Stimulated activated CD4-positive, alpha-beta T cell treated with anti-CD3 and anti-CD28 coated beads, TNF-alpha, amount 100 ng/mL, for 24 hours (primary cell): ENCODE measurements around the gene AGPAT2.
"Not testable (repeated sequence)": the region's sequence is repeated elsewhere in the genome, so short reads cannot be mapped to it uniquely, and the experiment has no call there.

Experiments
- DNase-seq, 3 experiments: peaks; one replicate each; pipeline ENCODE4 v3.0.0-alpha.2; 2020; ENCODE audit warnings: low read depth in 3 of 3

The AGPAT2 gene

DNA sequence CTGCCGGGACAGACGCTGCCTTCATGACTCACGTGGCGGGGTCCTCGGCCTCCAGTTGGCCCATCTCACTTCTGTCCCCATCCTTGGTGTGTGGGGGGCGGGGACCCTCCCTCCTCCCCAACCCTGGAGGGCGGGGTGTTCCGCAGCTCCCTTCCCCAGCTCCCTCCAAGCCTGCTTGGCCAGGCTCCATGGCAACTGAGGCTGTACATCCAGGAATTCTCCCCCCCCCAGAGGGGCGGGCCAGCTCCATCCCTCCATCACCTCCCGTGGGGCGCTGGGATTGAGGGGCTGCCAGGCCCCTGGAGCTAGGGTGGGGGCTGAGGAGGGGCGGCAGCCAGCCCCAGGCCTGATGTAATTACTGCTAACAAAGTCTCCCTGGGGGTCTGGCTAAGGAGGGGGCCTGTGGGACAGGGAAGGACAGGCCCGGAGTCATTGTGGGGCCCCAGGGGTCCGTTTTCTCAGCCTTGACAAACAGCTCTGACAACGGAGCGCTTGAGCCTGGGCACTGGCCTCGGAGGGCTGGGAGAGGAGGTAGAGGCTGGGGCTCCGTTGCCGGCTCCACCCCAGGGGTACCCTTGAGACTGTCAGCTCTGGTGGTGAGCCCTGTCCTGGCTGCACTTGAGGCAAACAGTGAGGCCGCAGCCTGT lies 33.1 kb upstream of the AGPAT2 start:
- no peak for DNase-seq

DNA sequence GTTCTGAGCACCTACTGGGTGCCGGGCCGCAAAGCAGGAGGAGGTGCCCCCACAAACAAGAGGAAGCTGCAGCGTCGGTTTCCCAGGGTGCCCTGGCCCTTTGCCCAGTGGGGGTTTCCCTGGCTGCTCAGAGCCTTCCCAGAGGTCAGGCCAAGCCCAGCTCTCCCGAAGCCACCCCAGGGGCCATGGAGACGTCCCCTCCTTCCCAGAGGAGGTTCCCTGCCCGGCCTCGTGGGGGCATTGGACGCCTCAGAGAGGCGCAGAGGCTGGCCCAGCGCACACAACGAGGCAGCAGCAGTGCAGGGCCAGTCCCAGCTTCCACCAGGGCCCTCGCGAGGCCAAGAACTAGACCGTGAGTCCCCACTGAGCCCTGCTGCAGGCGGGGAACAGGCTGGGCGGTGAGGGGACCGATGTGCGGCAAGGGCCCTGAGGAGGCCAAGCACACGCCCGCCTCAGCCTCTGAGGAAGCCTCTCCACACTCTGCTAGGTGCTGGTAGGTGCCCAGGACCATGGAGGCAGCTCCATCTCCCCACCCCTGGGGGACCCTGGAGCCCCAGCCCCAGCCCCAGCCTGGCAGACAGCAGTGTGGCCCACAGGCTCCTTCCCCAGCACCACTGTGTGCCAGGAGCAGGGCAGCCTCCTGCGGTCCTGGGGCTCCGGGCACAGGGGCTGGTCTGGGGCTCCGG lies 32.1 kb upstream of the AGPAT2 start:
- DNase-seq = no peak

DNA sequence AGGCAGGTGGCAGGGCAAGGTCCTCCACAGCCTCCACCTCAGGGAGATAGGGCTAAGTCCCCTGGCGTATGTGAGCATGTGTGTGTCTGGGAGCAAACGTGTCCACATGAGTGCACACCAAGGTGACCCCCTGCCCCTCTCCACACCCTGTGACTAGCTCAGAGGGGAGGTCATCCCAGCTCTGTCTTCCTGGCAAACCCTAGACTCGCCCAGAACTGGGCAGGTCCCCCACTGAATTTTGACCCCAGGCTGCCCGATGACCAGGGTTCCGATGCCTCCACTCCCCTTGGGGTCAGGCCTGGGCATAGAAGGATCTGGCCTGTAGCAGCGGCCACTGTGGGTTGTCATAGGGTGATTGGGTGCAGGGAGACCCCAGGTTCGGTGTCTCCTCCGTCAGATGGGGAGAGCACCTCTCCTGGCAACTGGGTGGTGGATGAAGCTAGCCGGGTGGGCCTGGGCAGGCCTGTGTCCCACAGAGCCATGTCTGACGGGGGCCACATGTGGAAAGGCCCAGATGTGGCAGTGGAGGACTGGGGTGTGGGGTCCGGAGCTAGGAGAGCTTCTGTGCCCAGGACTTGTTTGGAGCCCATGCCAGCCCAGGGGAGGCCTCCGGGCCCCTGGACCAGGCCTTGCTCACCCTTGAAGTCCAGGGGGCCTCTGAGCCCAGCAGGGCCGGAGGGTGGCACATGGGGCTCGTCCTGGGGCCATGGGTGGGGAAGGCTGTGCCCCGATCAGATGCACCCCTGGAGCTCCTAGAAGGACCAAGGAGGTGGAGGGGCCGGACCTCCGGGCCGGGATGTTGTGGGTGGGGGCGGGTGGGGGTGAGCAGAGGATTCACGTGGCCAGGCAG lies 31.3 kb upstream of the AGPAT2 start:
- no peak for DNase-seq

DNA sequence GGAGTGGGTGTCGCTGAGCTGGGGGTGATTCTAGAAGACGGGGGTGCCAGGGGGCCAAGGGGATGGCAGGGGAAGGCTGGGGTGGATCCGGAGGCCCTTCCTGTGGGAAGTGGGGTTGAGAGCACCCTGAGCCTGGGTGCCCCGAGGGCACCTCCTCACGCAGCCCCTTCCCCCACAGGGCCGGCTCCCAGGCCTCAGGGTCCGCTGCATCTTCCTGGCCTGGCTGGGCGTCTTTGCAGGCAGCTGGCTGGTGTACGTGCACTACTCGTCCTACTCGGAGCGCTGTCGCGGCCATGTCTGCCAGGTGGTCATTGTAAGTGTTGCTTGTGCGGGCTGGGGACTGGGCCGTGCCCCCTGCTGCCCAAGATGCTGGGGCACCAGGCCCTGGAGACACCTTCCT lies 30.1 kb upstream of the AGPAT2 start:
- DNase-seq = no peak

DNA sequence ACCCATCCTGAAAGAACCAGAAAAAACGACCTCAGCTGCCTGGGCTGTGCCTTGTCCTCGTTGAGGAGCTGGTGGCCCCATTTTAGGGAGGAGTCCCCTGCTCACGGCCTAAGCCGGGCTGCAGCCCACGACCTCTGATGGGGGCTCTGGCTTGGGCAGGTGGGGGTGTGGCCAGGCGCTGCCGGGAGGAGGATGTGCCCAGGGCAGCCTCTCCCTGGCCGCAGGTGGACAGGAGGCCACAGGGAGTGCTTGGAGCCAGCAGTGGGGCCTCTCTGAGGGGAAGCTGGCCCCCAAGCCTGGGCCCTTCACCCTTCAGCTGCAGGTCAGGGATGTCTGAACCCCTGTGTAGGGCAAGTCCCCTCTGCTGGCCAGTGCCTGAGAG lies 27.6 kb upstream of the AGPAT2 start:
- no peak for DNase-seq

DNA sequence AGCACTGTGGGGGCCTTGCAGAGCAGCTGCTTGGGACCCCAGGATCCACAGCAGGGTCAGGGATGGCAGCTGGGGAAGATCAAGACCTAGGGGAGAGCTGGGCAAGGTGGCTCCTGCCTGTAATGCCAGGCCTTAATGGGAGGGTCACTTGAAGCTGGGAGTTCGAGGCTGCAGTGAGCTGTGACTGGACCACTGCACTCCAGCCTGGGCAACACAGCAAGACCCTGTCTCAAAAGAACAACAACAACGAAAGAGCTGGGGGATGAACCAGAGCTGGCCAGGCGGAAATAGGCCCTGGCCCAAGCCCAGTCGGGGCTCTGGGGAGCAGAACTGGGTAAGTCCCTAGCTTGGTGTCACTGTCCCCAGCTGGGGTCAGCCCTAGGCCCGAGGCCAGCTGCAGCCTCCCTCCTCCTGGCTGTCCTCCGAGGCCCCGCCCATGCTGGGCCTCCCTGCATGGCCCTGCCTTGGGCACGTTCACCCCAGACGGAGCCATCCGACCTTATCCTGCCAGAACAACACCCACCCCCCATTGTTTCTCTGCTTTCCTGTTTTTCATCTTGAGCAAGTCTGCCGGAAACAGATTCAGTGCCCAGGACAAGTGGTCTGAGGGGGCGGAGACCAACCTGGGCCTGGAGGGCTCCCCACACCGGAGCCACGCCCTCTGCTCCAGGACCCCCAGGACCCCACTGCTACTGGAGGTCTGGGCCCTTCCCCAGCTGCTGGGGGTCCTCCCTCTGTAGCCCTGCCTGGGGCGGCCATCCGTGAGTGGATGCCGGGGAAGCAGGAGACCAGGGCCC lies 27.0 kb upstream of the AGPAT2 start:
- no peak for DNase-seq

DNA sequence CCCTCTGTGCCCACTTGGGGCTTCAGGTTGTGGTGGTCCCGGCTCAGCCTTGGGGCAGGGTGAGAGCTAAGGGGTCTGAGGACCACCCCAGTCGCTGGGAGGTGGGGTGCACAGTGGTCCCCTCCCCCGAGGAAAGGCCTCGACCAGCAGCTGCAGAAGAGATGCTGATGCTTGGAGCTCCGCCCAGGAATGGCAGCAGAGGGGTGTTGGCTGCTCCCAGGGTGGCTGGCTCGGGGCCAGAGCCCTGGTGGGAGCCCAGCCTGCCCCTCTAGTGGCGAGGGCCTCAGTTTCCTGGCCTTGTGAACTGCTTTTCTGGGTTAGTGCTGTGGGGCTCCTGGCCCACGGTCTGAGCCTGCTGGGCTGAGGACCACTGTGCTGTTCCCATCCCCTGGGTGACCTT lies 26.3 kb upstream of the AGPAT2 start:
- no peak for DNase-seq

DNA sequence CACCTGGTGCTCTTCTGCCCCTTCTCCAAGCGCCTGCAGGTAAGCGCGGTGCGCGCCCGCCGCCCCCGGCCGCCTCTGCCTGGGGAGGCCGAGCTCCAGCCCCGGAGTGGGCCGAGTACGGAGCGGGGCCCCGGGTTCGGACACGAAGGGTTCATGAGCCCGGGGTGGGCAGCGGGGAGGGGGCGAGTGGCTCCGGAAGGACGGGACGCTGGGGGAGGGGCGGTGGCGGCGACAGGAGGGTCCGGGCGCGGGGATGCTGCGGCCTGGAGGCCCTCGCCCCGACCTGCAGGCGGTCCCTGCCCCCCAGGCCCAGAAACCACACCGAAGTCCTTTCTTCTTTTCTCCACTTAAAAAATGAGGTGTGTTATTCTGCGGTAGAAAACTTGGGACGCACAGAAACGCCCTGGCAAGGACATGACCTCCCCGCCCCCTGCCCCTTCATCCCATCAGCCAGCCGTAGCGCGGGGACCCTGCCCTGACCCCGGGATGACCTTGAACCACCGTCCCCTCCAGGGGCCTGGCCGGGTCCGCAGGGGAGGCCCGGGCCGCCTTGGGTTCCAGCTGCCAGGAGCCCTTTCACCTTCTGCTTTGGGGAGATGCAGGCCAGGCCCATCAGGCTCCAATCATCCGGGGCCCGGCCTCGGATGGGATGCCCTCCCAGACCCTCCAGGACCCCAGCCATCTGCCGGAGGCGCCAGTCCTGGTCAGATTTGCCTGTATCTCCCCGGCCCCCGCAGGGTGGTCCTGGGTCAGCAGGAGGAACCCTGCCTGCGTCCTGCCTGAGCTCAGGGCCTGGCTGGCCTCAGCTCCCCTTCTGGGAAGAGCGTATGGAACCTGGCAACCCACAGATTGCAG lies 25.7 kb upstream of the AGPAT2 start:
- no peak for DNase-seq

DNA sequence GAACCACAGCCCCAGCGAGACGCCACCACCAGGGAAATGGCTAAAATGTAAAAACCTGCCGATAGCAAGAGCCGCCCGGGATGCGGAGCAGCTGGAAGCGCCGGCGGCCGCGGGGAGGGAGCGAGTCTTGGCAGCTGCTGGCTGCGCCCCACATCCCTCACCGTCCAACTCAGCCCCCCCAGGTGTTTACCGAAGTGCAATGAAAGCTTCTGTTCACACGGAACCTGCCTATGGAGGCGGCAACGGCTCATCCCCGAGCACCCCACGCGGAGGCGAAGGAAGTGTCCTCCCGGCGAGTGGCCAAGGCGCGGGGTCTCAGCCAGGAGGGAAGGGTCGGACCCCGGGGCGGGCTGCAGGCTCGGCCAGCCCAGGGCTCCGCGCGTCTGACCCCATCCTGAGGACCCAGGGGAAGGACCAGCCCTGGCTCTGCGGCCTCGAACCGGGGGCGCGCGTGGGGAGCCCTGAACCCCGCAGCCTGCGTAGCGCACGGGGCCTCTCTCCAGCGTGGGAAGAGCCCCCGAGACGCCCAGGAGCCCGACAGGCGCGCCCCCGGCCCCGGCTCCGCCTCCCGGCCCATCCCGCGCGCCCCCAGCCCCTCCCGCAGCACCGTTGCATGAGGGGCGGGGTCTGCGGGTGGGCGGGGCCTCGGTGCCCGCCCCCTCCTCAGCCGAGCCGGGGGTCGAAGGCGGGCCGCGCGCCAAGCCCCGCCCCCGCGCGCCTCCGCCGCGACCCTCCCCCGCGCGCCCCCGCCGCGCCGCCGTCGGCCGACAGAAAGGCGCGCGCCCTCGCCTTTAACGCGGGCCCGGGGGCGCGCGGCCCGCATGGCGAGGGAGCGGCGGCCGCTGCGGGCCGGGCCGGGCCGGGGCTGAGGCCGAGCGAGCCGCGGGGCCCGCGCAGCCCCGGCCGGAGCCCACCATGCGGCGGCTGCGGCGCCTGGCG lies 24.8 kb upstream of the AGPAT2 start, which contains the start of gene DIPK1B:
DIPK1B (plus strand) TSS at position 822 of the 939 bp plus-strand sequence; CDS start at position 916, 94 bp downstream.
- no peak for DNase-seq

DNA sequence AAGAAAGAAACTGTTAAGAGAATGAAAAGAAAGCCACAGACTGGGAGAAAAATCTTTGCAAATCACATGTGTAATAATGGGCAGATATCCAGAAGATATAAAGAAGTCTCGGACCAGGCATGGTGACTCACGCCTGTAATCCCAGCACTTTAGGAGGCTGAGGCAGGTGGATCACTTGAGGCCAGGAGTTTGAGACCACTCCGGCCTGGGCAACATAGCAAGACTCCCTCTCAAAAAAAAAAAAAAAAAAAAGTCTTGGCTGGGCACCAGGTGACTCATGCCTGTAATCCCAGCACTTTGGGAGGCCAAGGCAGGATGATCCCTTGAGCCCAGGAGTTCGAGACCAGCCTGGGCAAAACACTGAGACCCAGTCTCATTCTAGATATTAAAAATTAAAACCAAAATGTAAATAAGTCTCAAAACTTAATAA lies 24.0 kb upstream of the AGPAT2 start:
- not testable (repeated sequence) for DNase-seq

DNA sequence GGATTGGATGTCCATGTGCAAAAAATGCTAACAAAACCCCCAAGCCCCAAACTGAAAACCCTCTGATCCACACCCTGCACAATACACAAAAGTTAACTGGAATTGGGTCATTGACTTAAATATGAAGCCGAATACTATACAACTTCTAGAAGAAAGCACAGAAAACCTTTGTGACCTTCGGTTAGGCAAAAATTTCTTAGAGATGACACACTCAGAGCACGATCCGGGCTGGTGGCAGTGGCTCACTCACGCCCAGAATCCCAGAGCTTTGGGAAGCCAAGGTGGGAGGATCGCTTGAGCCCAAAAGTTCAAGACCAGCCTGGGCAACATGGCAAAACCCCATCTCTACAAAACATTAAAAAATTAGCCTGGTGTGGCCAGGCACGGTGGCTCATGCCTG lies 23.3 kb upstream of the AGPAT2 start:
- no peak for DNase-seq

DNA sequence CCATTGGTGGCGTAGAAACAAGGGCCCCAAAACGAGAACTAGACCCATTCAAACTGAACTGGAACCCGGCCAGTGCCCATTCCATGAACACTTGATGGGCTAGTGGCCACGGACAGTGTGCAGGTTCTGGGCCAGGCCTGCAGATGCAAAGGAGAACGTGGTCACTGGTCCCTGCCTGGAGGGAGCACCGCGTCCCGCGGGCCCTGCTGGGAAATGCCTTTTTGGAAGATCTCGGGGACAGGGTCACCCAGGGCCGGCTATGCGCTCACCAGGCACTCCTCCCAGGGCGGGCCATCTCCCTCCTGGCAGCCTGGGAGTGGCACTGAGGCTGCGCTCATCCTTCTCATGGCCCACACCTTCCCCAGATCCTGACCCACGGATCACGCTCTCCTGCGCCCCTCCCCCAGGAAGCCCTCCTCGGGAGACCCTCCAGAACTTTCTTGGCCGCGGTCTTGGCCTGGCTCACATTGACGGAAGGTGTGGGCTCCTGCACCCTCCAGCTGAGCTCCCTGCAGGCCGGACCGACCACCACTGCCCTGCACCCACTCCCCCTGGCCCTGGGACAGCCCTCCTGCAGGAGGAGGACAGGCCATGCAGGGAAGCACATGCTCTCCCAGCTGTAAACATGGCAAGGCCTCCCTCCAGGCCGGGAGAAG lies 22.3 kb upstream of the AGPAT2 start:
- no peak for DNase-seq

DNA sequence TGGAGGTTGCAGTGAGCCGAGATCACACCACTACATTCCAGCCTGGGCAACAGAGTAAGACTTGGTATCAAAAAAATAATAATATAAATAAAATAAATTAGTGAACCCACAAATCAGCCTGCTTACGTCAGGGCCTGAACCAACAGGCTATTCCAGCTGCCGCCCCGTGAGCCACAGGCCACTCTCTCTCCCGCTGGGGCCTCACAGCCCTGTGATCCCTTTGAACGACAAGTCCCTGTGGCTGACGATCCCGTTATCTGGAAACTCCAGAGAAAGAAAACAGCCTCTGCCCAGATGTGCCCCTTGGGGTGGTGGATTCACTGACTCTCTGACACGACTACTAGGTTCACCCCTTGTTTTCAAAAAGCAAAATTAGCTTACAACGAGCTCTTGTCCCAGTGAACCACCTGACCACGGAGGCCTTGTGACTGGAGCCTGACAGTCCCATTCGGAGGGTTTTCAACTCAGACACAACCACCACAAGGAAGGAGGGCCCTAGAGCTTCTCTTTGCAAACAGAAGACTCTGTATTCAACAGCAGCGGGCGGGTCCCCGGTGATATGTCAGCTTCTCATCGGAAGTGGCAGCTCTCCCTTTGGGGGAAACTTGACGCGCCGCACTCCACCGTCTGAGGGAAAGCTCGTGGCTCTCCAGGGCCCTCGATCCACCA lies 20.7 kb upstream of the AGPAT2 start:
- DNase-seq = no peak

DNA sequence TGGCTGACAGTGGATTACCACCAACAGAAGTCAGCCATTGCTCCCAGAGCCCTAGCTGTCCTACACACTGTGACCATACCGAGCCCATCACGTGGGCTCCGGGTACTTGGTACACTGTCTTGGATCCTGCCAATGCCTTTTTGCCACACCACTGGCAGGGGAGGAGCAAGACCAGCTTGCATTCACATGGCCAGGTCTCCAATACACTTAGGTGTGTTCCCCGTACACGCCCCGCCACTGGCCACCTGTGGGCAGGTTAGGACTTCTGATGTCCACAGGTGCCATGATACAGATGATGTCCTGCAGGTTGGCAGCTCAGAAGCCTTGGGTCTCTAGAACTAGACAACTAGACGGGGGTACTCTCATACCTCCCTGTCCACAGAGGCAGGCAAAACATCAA lies 19.8 kb upstream of the AGPAT2 start:
- no peak for DNase-seq

DNA sequence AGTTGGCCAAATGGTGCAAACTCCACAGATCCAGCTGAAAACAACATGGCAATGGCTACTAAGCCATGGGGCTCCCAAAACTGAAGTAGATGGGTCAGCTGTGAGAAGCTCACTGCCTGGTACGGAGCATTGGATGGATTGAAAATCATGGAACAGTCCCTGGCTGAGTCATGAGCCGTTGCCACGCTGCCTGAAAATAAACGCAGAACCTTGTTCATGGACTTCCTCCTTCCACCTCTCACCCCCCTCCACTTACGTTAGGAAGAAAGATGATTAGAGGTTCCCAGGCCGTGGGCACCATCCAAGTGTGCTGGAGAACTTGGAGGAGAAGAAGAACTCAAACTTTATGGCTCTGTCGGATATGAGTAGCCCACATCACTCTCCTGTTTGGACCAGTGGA lies 18.3 kb upstream of the AGPAT2 start:
- no peak for DNase-seq

DNA sequence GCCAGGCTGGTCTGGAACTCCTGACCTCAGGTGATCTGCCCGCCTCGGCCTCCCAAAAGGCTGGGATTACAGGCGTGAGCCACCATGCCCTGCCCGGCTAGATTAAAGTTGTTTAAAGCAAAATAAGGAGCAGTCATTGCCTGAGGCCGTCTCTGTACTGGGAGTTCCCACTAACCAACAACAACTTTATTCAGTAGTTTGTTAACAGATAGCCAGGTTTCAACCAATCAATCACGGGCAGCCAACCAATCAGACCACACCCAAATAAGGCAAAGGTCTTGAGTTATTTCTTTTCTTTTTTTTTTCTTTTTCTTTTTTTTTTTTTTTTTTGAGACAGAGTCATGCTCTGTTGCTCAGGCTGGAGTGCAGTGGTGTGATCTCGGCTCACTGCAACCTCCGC lies 17.5 kb upstream of the AGPAT2 start:
- not testable (repeated sequence) for DNase-seq

DNA sequence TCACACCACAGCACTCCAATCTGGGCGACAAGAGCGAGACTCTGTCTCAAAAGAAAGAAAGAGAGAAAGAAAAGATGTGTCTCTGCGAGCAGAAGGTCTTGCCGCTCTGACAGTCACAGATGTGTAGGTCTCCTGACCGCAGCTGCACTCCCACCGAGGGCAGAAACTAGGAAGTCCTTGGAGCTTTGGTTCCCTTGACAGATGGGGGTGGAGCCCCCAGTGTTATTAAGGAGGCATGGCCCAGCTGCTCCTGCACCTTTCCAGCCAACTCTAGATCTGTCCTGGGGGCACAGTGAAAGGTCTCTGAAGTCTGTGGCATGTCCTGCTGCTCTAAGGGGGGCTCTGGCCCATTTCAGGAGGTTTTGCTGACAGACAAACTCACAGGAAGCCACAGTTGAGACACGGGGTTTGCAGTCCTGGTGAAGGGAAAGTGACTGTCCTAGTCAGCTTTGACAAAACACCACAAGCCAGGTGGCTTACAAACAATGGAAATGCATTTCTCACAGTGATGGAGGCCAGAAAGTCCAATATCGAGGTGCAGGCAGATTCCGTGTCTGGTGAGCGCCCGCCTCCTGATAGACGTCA lies 16.1 kb upstream of the AGPAT2 start:
- DNase-seq = no peak

DNA sequence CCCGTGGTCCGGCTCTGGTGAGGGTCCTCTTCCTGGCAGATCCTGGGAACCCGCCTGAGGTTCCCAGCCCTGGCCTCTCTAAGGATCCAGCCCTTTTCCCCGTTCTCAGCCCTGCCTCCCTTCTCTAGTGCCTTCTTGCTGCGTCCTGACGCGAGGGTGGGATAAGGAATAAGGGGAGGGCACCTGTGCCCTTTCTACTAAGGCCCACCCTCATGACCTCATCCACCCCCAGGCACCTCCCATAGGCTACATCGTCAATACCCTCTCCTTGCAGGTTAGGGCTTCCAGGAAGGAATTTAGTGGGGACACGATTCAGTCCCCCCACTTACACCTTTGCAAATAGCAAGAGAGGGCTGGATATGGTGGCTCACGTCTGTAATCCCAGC lies 14.4 kb upstream of the AGPAT2 start:
- no peak for DNase-seq
